Smooth muscle cell (in vitro differentiated cells): ENCODE measurements around the gene CCM2. TPM values are rescaled to one million over a fixed set of nuclear protein-coding genes. Genes with fewer than 3 reads are reported as not detected.

Experiments used
- DNase-seq: peaks from one replicate; lab custom pipeline; 2025; ENCODE audit not compliant: unreplicated experiment; lab: John Stamatoyannopoulos, UW
- H2AFZ ChIP-seq: fragments of 200-600 bp; sonication (generic); 2 replicates; pipeline ENCODE4 v1.6.0; 2016; ENCODE audit warnings: antibody characterized with exemption, low read depth, mild to moderate bottlenecking
- H3F3A ChIP-seq: fragments of 200-600 bp; sonication (generic); 2 replicates; pipeline ENCODE4 v1.6.0; 2017; ENCODE audit warnings: antibody characterized with exemption, low read depth
- H3K27ac ChIP-seq: fragments of 200-600 bp; sonication (generic); 2 replicates; pipeline ENCODE4 v1.5.1; 2016; ENCODE audit warnings: low read depth, mild to moderate bottlenecking
- H3K27me3 ChIP-seq: fragments of 200-600 bp; sonication (generic); 2 replicates; pipeline ENCODE4 v1.6.1; 2016; ENCODE audit warnings: low read depth, mild to moderate bottlenecking
- H3K36me3 ChIP-seq: fragments of 200-600 bp; sonication (generic); 2 replicates; pipeline ENCODE4 v1.5.1; 2016; ENCODE audit warnings: low read depth
- H3K4me1 ChIP-seq: fragments of 200-600 bp; sonication (generic); 2 replicates; pipeline ENCODE4 v1.5.1; 2016; ENCODE audit warnings: low read depth
- H3K4me2 ChIP-seq: fragments of 200-600 bp; sonication (generic); 2 replicates; pipeline ENCODE4 v1.6.0; 2016; ENCODE audit warnings: mild to moderate bottlenecking
- H3K4me3 ChIP-seq: fragments of 200-600 bp; sonication (generic); 2 replicates; pipeline ENCODE4 v1.5.1; 2016; ENCODE audit warnings: mild to moderate bottlenecking
- H3K79me2 ChIP-seq: fragments of 200-600 bp; sonication (generic); 2 replicates; pipeline ENCODE4 v1.6.0; 2016; ENCODE audit warnings: low read depth, mild to moderate bottlenecking
- H3K9ac ChIP-seq: fragments of 200-600 bp; sonication (generic); 2 replicates; pipeline ENCODE4 v1.6.0; 2016; ENCODE audit warnings: low read depth
- H3K9me3 ChIP-seq: fragments of 200-600 bp; sonication (generic); replicated peaks from 2 replicates; pipeline ENCODE4 v1.5.1; 2016; ENCODE audit warnings: low read depth
- H4K20me1 ChIP-seq: fragments of 200-600 bp; sonication (generic); 2 replicates; pipeline ENCODE4 v1.6.0; 2016; ENCODE audit warnings: low read depth
- CTCF ChIP-seq: fragments of 200-600 bp; sonication (generic); IDR thresholded peaks from 2 replicates; pipeline ENCODE4 v1.5.1; 2017; ENCODE audit warnings: borderline replicate concordance, mild to moderate bottlenecking, antibody characterized with exemption; ENCODE audit not compliant: insufficient read depth, poor library complexity, severe bottlenecking
- WGBS: methylation state at CpG from one replicate; pipeline ENCODE4 v1.1.7; 2016; ENCODE audit warnings: low lambda C conversion rate; 5-methylcytosine and 5-hydroxymethylcytosine counted together
- polyA plus RNA-seq: library from polyadenylated mRNA; unstranded; fragments of >200 nt; fragmentation: Nextera tagmentation; extraction: Ambion mirVana; gene quantifications from 2 replicates; pipeline ENCODE4 v1.2.1, GENCODE V29; 2016
- total RNA-seq: library from RNA; depleted of rRNA; stranded (reverse); fragments of >200 nt; gene quantifications from 2 replicates; pipeline ENCODE4 v1.2.3, GENCODE V29; 2014

Gene CCM2
- total and polyA plus RNA-seq, 2 experiments from 2014 or later = 32.6 to 85.5 TPM

DNA sequence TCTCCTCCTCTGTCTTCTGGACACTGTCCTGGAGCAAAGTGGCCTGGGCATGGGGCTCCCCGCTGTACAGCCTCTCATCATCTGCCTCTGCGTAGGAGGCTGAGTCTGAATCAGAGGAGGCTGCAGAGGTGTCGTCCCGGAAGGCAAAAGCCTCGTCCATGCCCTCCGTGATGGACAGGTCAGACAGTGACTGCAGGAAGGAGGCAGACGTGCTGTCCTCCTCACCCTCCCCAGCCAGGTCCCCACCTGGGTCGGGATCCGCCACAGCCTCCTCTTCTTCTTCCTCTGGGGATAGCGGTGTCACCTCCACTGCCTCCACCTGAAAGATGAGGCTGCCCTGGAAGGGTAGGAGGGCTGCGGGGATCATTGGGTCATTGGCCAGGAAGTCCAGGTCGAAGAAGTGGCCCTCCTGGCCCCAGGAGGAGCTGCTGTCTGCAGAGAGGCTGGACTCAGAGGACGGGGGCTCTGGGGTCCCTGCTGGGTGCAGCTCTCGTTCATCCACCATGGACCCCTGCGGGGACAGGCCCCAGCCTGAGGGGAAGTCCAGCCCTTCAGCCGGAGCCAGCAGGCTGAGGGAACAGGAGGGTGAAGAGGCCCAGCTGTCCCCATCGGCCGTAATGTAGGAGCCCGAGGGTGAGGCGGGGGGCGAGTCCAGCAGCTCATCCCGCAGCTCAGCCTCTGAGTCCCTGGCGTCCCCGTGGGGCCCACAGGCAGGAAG, 85.1 kb downstream of the CCM2 start:
- Histone ChIP-seq H3K4me3 (no peak overlapping the region), H4K20me1 (no peaks in the 10 kb centered on the region), H2AFZ (no peak overlapping the region), H3K9me3 (no peaks in the 10 kb centered on the region), H3K27ac (no peak overlapping the region), H3K4me1 (no peaks in the 10 kb centered on the region), H3K4me2 (no peak overlapping the region), H3K79me2 (no peaks in the 10 kb centered on the region), H3K9ac (no peak overlapping the region), H3F3A (no peaks in the 10 kb centered on the region), H3K27me3 (no peaks in the 10 kb centered on the region), H3K36me3 (no peaks in the 10 kb centered on the region)
- TF ChIP-seq CTCF = no peak
- WGBS = 84% methylated on average over 21 of the region's 24 CpGs
- DNase-seq = no peak

DNA sequence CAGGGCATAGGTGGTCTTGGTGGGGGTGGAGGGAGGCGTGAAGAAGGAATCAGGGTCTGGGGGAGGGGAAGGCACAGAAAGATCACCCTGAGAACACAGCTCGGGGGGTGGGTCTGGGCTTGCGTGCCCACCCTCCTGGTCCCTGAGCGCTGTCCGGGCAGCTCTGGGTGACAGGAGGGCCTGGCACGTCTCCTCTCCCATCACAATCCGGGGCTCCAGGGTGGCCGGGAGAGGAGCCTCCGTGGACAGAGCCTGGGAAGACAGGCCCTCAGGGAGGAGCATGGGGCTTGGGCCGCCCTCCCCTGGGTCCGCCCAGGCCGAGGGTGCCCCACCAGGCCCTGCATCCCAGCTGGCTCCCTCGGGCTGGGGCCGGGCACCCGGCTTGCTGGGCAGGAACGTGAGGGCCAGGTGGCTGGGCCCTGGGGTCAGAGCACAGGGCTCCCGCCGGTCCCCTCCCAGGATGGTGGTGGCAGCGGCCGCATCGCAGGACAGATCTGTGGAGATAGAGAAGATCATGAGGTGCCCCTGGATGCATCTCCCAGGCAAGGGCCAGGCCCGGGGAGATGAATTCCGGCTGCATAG, 85.7 kb downstream of the CCM2 start:
- 88% methylated on average over 19 of the region's 23 CpGs for WGBS
- H2AFZ ChIP-seq = no peak overlapping the region
- H4K20me1 ChIP-seq = no peaks in the 10 kb centered on the region
- no peak overlapping the region for H3K4me3 ChIP-seq
- no peaks in the 10 kb centered on the region for H3K4me1 ChIP-seq
- H3K9ac ChIP-seq = no peak overlapping the region
- no peaks in the 10 kb centered on the region for H3K9me3 ChIP-seq
- H3K27me3 ChIP-seq = no peaks in the 10 kb centered on the region
- no peak overlapping the region for H3K4me2 ChIP-seq
- no peak for DNase-seq
- H3K79me2 ChIP-seq = no peaks in the 10 kb centered on the region
- H3K27ac ChIP-seq = no peak overlapping the region
- TF ChIP-seq CTCF = no peak
- no peaks in the 10 kb centered on the region for H3K36me3 ChIP-seq
- no peaks in the 10 kb centered on the region for H3F3A ChIP-seq

- Histone ChIP-seq H3K27me3 (no peaks in the 10 kb centered on the region), H3K79me2 (no peaks in the 10 kb centered on the region), H3K9me3 (no peaks in the 10 kb centered on the region), H2AFZ (no peak overlapping the region), H3K4me3 (no peak overlapping the region), H3K4me2 (no peak overlapping the region), H3F3A (no peaks in the 10 kb centered on the region), H3K4me1 (no peaks in the 10 kb centered on the region), H3K9ac (no peak overlapping the region), H3K27ac (no peak overlapping the region), H4K20me1 (no peaks in the 10 kb centered on the region), H3K36me3 (no peaks in the 10 kb centered on the region)
- 91% methylated on average over 15 of the region's 15 CpGs for WGBS
- no peak for DNase-seq
- no peak for TF ChIP-seq CTCF
Measured at GRCh38 chr7:45086331-45087065, 86.5 kb downstream of the CCM2 start.
